Measurements from ENCODE around the gene PPP2R2B.
"Not testable (repeated sequence)": the region's sequence is repeated elsewhere in the genome, so short reads cannot be mapped to it uniquely, and the experiment has no call there.

The PPP2R2B gene

GRCh38 chr5:146758076-146758475 is 120.5 kb downstream of the PPP2R2B start:
- DNase-seq: no peak

GRCh38 chr5:146756546-146756945 is 122.0 kb downstream of the PPP2R2B start:
- intact Hi-C loops (cut with DNase I): no loop called here
- DNase-seq: peak in 1 of 42 donors; percentile 26

More at GRCh38 chr5:146758076-146758475, 120.5 kb downstream of the PPP2R2B start:
- intact Hi-C loops (cut with DNase I): no loop called here

GRCh38 chr5:146755793-146756192 is 122.8 kb downstream of the PPP2R2B start:
- intact Hi-C loops (cut with DNase I): no loop called here
- DNase-seq: no peak

GRCh38 chr5:146754621-146755020 is 123.9 kb downstream of the PPP2R2B start:
- DNase-seq: no peak
- intact Hi-C loops (cut with DNase I): no loop called here

- no peak for DNase-seq
- intact Hi-C loops (cut with DNase I): no loop called here
These were observed 124.9 kb downstream of the PPP2R2B start for GRCh38 chr5:146753641-146754040.

GRCh38 chr5:146751781-146752401 is 126.7 kb downstream of the PPP2R2B start:
- intact Hi-C loops (cut with DNase I): no loop called here
- DNase-seq: no peak

- no peak for DNase-seq
- intact Hi-C loops (cut with DNase I): no loop called here
These were observed 127.5 kb downstream of the PPP2R2B start for GRCh38 chr5:146751054-146751453.

- intact Hi-C loops (cut with DNase I): no loop called here
- DNase-seq: no peak
These were observed 130.0 kb downstream of the PPP2R2B start for GRCh38 chr5:146748533-146748932.

- no peak for DNase-seq
- intact Hi-C loops (cut with DNase I): no loop called here
These were observed 132.5 kb downstream of the PPP2R2B start for GRCh38 chr5:146745931-146746577.

GRCh38 chr5:146744068-146744745 is 134.3 kb downstream of the PPP2R2B start:
- intact Hi-C loops (cut with DNase I): no loop called here
- peak in 36 of 42 donors; percentile 5 to 78 (median 40) for DNase-seq

- no peak for DNase-seq
- intact Hi-C loops (cut with DNase I): no loop called here
These were observed 143.5 kb downstream of the PPP2R2B start for GRCh38 chr5:146734936-146735577.

- intact Hi-C loops (cut with DNase I): no loop called here
- DNase-seq: no peak
These were observed 145.6 kb downstream of the PPP2R2B start for GRCh38 chr5:146732962-146733361.

GRCh38 chr5:146731909-146732659 is 146.5 kb downstream of the PPP2R2B start:
- intact Hi-C loops (cut with DNase I): no loop called here
- no peak for DNase-seq

- DNase-seq: not testable (repeated sequence)
These were observed 149.8 kb downstream of the PPP2R2B start for GRCh38 chr5:146728746-146729145.

GRCh38 chr5:146726891-146727290 is 151.7 kb downstream of the PPP2R2B start:
- intact Hi-C loops (cut with DNase I): no loop called here
- DNase-seq: no peak

More at GRCh38 chr5:146728746-146729145, 149.8 kb downstream of the PPP2R2B start:
- intact Hi-C loops (cut with DNase I): not testable (repeated sequence)

GRCh38 chr5:146726020-146726419 is 152.5 kb downstream of the PPP2R2B start:
- intact Hi-C loops (cut with DNase I): no loop called here
- DNase-seq: no peak

- no peak for DNase-seq
- intact Hi-C loops (cut with DNase I): no loop called here
These were observed 153.5 kb downstream of the PPP2R2B start for GRCh38 chr5:146725025-146725424.

- intact Hi-C loops (cut with DNase I): no loop called here
- no peak for DNase-seq
These were observed 156.2 kb downstream of the PPP2R2B start for GRCh38 chr5:146722361-146722779.

Measured in head of caudate nucleus (tissue), 42 donors.